Measurements from ENCODE around the gene KCNH2. TPM values are rescaled to one million over a fixed set of nuclear protein-coding genes. Genes with fewer than 3 reads are reported as not detected.
A peak's percentile ranks its signal among the peaks of the same experiment; 100 is the strongest.
"Not testable (repeated sequence)": the region's sequence is repeated elsewhere in the genome, so short reads cannot be mapped to it uniquely, and the experiment has no call there.

The KCNH2 gene
- total RNA-seq, 2 donors from 2014 or later: 0.41 to 0.72 TPM

GRCh38 chr7:150923196-150923595, 54.9 kb downstream of the KCNH2 start:
- H3K36me3 Mint-ChIP-seq: no peaks in the 10 kb centered on the region
- no peak overlapping the region for H3K27ac Mint-ChIP-seq
- ATAC-seq (no peak), DNase-seq (ENCODE audit: low spot score in 2 of 2) (no peak)
- no peaks in the 10 kb centered on the region for H3K9me3 Mint-ChIP-seq

DNA sequence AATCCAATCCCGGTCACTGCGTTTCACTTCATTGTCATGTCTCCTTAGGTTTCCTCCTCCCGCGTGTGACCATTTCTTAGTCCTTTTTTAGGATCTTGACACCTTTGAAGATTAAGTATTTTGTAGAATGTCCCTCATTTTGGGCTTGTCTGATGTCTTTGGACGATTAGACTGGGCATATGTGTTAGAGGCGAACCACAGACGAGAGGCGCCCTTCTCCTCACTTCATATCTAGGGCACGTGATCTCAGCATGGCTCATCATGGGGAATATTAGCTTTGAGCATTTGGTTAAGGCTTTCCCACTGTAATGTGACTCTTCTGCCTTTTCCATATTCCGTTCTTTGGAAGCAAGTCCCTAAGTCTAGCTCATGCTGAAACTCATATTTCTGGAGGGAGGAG, 59.0 kb downstream of the KCNH2 start:
- no peaks in the 10 kb centered on the region for H3K36me3 Mint-ChIP-seq
- H3K9me3 Mint-ChIP-seq: no peaks in the 10 kb centered on the region
- ATAC-seq (no peak), DNase-seq (ENCODE audit: low spot score in 2 of 2) (no peak)
- H3K27ac Mint-ChIP-seq: no peak overlapping the region

DNA sequence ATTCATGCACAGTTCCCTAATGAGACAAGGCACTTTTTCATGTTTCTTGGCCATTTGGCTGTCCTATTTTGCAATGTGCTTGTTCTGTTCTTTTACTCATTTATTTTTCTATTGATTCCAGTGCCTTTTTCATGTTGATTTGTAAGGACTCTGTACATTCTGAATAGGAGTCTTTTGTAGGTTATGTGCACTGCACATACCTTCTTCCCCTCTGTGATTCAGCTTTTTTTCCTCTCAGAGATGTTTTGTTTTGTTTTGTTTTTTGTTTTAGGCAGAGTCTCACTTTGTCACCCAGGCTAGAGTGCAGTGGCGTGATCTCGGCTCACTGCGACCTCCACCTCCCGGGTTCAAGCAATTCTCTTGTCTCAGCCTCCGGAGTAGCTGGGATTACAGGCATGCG, 59.7 kb downstream of the KCNH2 start:
- ATAC-seq: no peak
- DNase-seq (ENCODE audit: low spot score in 2 of 2): no peak
- Mint-ChIP-seq H3K27ac (no peak overlapping the region), H3K9me3 (no peaks in the 10 kb centered on the region), H3K36me3 (no peaks in the 10 kb centered on the region)

- H3K27ac Mint-ChIP-seq: peak overlapping the region in 1 of 2 donors; percentile 22
- ATAC-seq: no peak
- H3K9me3 Mint-ChIP-seq: no peaks in the 10 kb centered on the region
- H3K36me3 Mint-ChIP-seq: no peaks in the 10 kb centered on the region
- no peak for DNase-seq (ENCODE audit: low spot score in 2 of 2)
Measured at GRCh38 chr7:150917969-150918368, 60.2 kb downstream of the KCNH2 start.

- ATAC-seq (no peak), DNase-seq (ENCODE audit: low spot score in 2 of 2) (no peak)
- H3K27ac Mint-ChIP-seq: no peak overlapping the region
- no peaks in the 10 kb centered on the region for H3K9me3 Mint-ChIP-seq
- no peaks in the 10 kb centered on the region for H3K36me3 Mint-ChIP-seq
Measured at GRCh38 chr7:150916670-150917069, 61.5 kb downstream of the KCNH2 start.

GRCh38 chr7:150914966-150915365, 63.2 kb downstream of the KCNH2 start:
- DNase-seq (ENCODE audit: low spot score in 2 of 2) (no peak), ATAC-seq (no peak)
- Mint-ChIP-seq H3K27ac (no peak overlapping the region), H3K9me3 (no peaks in the 10 kb centered on the region), H3K36me3 (no peaks in the 10 kb centered on the region)

DNA sequence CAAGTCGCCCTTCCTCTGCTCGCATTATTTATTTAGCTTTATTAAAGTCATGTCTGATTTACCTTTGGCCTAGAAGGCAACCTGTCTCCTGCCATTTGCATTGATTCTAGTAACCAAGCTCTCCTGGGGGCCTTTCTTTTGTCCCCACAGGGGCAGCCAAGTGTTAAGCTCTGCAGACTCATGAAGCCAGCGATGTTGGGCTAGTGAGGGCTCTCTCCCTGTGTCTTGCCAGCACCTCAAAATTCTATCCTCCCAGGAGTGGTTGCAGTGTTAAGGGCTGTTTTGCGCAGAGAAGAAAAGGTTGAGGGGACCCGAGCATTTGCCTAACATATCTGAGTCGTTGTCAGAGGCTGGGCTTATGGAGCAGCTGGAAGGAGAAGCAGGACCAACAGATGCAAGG, 63.9 kb downstream of the KCNH2 start:
- ATAC-seq: no peak
- no peak for DNase-seq (ENCODE audit: low spot score in 2 of 2)
- H3K27ac Mint-ChIP-seq: no peak overlapping the region
- H3K36me3 Mint-ChIP-seq: no peaks in the 10 kb centered on the region
- H3K9me3 Mint-ChIP-seq: no peaks in the 10 kb centered on the region

DNA sequence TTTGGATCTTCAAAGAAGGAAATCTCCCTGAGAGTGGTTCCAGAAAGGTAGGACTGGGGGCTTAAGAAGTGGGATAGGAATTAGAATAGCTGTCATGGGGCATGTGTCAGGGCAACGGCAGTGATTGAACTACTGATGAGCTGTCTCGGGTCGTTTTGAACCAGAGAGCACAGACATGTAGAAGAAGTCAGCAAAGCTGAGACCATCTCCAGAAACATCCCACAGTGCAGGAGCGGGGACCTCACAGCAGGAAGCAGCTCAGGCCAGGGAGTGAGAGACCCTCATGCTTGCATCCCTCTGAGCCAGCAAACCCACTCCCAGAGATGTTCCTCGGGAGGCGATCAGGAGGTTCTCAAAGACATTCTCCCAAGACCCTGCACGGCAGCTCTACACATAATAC, 65.7 kb downstream of the KCNH2 start:
- no peak for DNase-seq (ENCODE audit: low spot score in 2 of 2)
- Mint-ChIP-seq H3K36me3 (no peaks in the 10 kb centered on the region), H3K9me3 (no peaks in the 10 kb centered on the region), H3K27ac (no peak overlapping the region)
- no peak for ATAC-seq

- DNase-seq (ENCODE audit: low spot score in 2 of 2): no peak
- Mint-ChIP-seq H3K27ac (no peak overlapping the region), H3K36me3 (no peaks in the 10 kb centered on the region), H3K9me3 (no peaks in the 10 kb centered on the region)
- ATAC-seq: no peak
Measured at GRCh38 chr7:150911590-150912267, 66.4 kb downstream of the KCNH2 start.

DNA sequence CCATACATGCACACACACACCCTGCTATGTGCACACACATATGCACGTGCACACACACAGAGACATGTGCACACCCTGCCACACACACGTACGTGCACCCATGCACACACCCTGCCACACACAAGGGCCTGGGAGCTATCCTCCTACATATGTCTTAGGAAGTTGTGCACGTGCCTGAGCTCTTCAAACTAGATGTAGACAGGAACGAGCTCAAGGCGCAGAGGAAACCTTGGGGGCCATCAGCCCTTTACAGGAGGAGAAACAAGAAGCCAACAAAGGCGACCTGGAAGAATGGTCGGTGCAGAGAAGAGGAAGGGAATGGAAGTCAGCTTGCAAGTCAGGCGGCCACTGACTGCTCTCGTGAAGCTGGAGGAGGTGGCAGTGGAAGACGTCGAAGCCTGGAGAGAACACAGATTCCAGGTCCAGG, 67.1 kb downstream of the KCNH2 start:
- H3K27ac Mint-ChIP-seq: no peak overlapping the region
- H3K9me3 Mint-ChIP-seq: no peaks in the 10 kb centered on the region
- no peaks in the 10 kb centered on the region for H3K36me3 Mint-ChIP-seq
- DNase-seq (ENCODE audit: low spot score in 2 of 2) (no peak), ATAC-seq (peak; percentile 20 to 51)

- not testable (repeated sequence) for DNase-seq (ENCODE audit: low spot score in 2 of 2); H3K36me3 Mint-ChIP-seq; H3K27ac Mint-ChIP-seq; H3K9me3 Mint-ChIP-seq
- ATAC-seq: peak; percentile 22 to 41
Measured at GRCh38 chr7:150910305-150910995, 67.7 kb downstream of the KCNH2 start.

GRCh38 chr7:150909200-150909995, 68.7 kb downstream of the KCNH2 start:
- DNase-seq (ENCODE audit: low spot score in 2 of 2): no peak
- Mint-ChIP-seq H3K27ac (no peak overlapping the region), H3K9me3 (no peaks in the 10 kb centered on the region), H3K36me3 (no peaks in the 10 kb centered on the region)
- peak; percentile 62 to 77 for ATAC-seq

GRCh38 chr7:150908173-150908572, 69.9 kb downstream of the KCNH2 start:
- no peak for ATAC-seq
- Mint-ChIP-seq H3K9me3 (no peaks in the 10 kb centered on the region), H3K27ac (no peak overlapping the region), H3K36me3 (no peaks in the 10 kb centered on the region)
- no peak for DNase-seq (ENCODE audit: low spot score in 2 of 2)

GRCh38 chr7:150904011-150904909, 73.9 kb downstream of the KCNH2 start:
- no peaks in the 10 kb centered on the region for H3K36me3 Mint-ChIP-seq
- ATAC-seq: no peak
- H3K9me3 Mint-ChIP-seq: no peaks in the 10 kb centered on the region
- H3K27ac Mint-ChIP-seq: peak overlapping the region in 1 of 2 donors; percentile 28
- no peak for DNase-seq (ENCODE audit: low spot score in 2 of 2)

- H3K27ac Mint-ChIP-seq: peak overlapping the region in 1 of 2 donors; percentile 28
- H3K9me3 Mint-ChIP-seq: no peaks in the 10 kb centered on the region
- DNase-seq (ENCODE audit: low spot score in 2 of 2): no peak
- peak; percentile 47 to 52 for ATAC-seq
- no peaks in the 10 kb centered on the region for H3K36me3 Mint-ChIP-seq
Measured at GRCh38 chr7:150903606-150904005, 74.5 kb downstream of the KCNH2 start.
